Type B pancreatic cell (in vitro differentiated cells): Measurements from ENCODE around the gene COL4A6. TPM values are rescaled to one million over a fixed set of nuclear protein-coding genes. Genes with fewer than 3 reads are reported as not detected.
"Not testable (repeated sequence)": the region's sequence is repeated elsewhere in the genome, so short reads cannot be mapped to it uniquely, and the experiment has no call there.

Source experiments
- DNase-seq: peaks from one replicate; pipeline ENCODE4 v3.0.0; 2021; ENCODE audit warnings: mixed read lengths; ENCODE audit not compliant: unreplicated experiment; ENCODE audit errors: extremely low spot score
- H3K27ac Mint-ChIP-seq: 2 replicates; pipeline ENCODE4 v1.8.0; 2021; ENCODE audit warnings: mild to moderate bottlenecking, mixed read lengths
- H3K27me3 Mint-ChIP-seq: 2 replicates; pipeline ENCODE4 v1.8.0; 2021; ENCODE audit warnings: mixed read lengths
- H3K36me3 Mint-ChIP-seq: 2 replicates; pipeline ENCODE4 v1.8.0; 2021; ENCODE audit warnings: mixed read lengths
- H3K4me1 Mint-ChIP-seq: one replicate; pipeline ENCODE4 v1.8.0; 2021; ENCODE audit warnings: mixed read lengths; ENCODE audit not compliant: unreplicated experiment
- H3K4me3 Mint-ChIP-seq: 2 replicates; pipeline ENCODE4 v1.8.0; 2021; ENCODE audit warnings: mild to moderate bottlenecking, mixed read lengths
- H3K9me3 Mint-ChIP-seq: 2 replicates; pipeline ENCODE4 v1.8.0; 2021; ENCODE audit warnings: mixed read lengths
- CTCF ChIP-seq: fragments of 200-600 bp; sonication (generic); conservative IDR thresholded peaks from 2 replicates; pipeline ENCODE4 v1.5.0; 2021; ENCODE audit warnings: antibody characterized with exemption, mild to moderate bottlenecking
- total RNA-seq: library from RNA; stranded (reverse); gene quantifications from 2 replicates; pipeline ENCODE4 v1.2.1, GENCODE V29; 2021; ENCODE audit warnings: low replicate concordance

Gene COL4A6
- total RNA-seq, 1 donor from 2014 or later: 51.7 TPM

- no peak for TF ChIP-seq CTCF
- no peak for DNase-seq
- no peaks in the 10 kb centered on the region for H3K36me3 Mint-ChIP-seq
- H3K4me1 Mint-ChIP-seq: peaks cover 25% of the 10 kb centered on the region
- no peaks in the 10 kb centered on the region for H3K27me3 Mint-ChIP-seq
- H3K9me3 Mint-ChIP-seq: no peaks in the 10 kb centered on the region
- peak overlapping the region; percentile 9 for H3K27ac Mint-ChIP-seq
- H3K4me3 Mint-ChIP-seq: no peak overlapping the region
Measured at GRCh38 chrX:108399418-108400165, 38.6 kb downstream of the COL4A6 start.

- no peak for TF ChIP-seq CTCF
- Mint-ChIP-seq H3K9me3 (no peaks in the 10 kb centered on the region), H3K27me3 (no peaks in the 10 kb centered on the region), H3K27ac (peak overlapping the region; percentile 86), H3K4me1 (peaks cover 25% of the 10 kb centered on the region), H3K4me3 (no peak overlapping the region), H3K36me3 (no peaks in the 10 kb centered on the region)
- DNase-seq: no peak
Measured at GRCh38 chrX:108397627-108398391, 40.4 kb downstream of the COL4A6 start.

GRCh38 chrX:108396986-108397385 lies 41.2 kb downstream of the COL4A6 start:
- no peaks in the 10 kb centered on the region for H3K36me3 Mint-ChIP-seq
- H3K27ac Mint-ChIP-seq: peak overlapping the region; percentile 86
- H3K4me1 Mint-ChIP-seq: peaks cover 25% of the 10 kb centered on the region
- no peak for TF ChIP-seq CTCF
- no peaks in the 10 kb centered on the region for H3K27me3 Mint-ChIP-seq
- H3K9me3 Mint-ChIP-seq: no peaks in the 10 kb centered on the region
- no peak for DNase-seq
- no peak overlapping the region for H3K4me3 Mint-ChIP-seq

GRCh38 chrX:108396188-108396891 lies 41.9 kb downstream of the COL4A6 start:
- Mint-ChIP-seq H3K9me3 (no peaks in the 10 kb centered on the region), H3K36me3 (no peaks in the 10 kb centered on the region), H3K27ac (peak overlapping the region; percentile 86), H3K27me3 (no peaks in the 10 kb centered on the region), H3K4me3 (peak overlapping the region; percentile 16), H3K4me1 (peaks cover 25% of the 10 kb centered on the region)
- no peak for TF ChIP-seq CTCF
- DNase-seq: no peak

GRCh38 chrX:108390976-108391717 lies 47.1 kb downstream of the COL4A6 start:
- not testable (repeated sequence) for DNase-seq, H3K36me3 Mint-ChIP-seq, H3K27ac Mint-ChIP-seq, H3K27me3 Mint-ChIP-seq, H3K4me1 Mint-ChIP-seq, H3K4me3 Mint-ChIP-seq
- H3K9me3 Mint-ChIP-seq: peaks cover 10% of the 10 kb centered on the region
